Sigmoid colon (tissue), 7 donors: ENCODE results near the gene MAP2K3. TPM values are rescaled to one million over a fixed set of nuclear protein-coding genes. Genes with fewer than 3 reads are reported as not detected.

Experiments used
- polyA plus RNA-seq, 3 donors: library from polyadenylated mRNA; stranded (reverse); fragments of 200-250 nt; gene quantifications; one replicate each; pipeline ENCODE4 v1.2.3, GENCODE V29; 2013
- total RNA-seq, 4 donors: library from RNA; depleted of rRNA; stranded (reverse); fragments of >200 nt; gene quantifications; one replicate each; pipeline ENCODE4 v1.1.0, GENCODE V29; 2016
- donor health status: healthy with polysubstance abuse.
- donor health status: Bipolar disorder and iron deficiency.
- donor health status: healthy.

Gene MAP2K3
- total and polyA plus RNA-seq, 7 donors = 9.5 to 59.1 (median 23.3) TPM

Other genes with a start within 250 kb of the MAP2K3 start
- 10 to 100 TPM; 68.8 to 84.2 (median 83.4) TPM for gene USP22, start 241.7 kb upstream of the MAP2K3 start, total RNA-seq
- 10 to 100 TPM; 25.2 to 71.2 (median 30.1) TPM for gene USP22, start 241.7 kb upstream of the MAP2K3 start, polyA plus RNA-seq
- gene DHRS7B, start 157.7 kb upstream of the MAP2K3 start, total RNA-seq = 10 to 100 TPM; 19.7 to 31.9 (median 27.0) TPM
- gene DHRS7B, start 157.7 kb upstream of the MAP2K3 start, polyA plus RNA-seq = 10 to 100 TPM in 2 of 3 donors, 1 to 10 TPM in 1; 8.3 to 30.7 (median 14.4) TPM
- 10 to 100 TPM; 14.5 to 32.8 (median 22.4) TPM for gene TMEM11, start 70.5 kb upstream of the MAP2K3 start, total RNA-seq
- gene TMEM11, start 70.5 kb upstream of the MAP2K3 start, polyA plus RNA-seq = 10 to 100 TPM; 27.7 to 51.6 (median 40.2) TPM
- gene NATD1, start 31.3 kb upstream of the MAP2K3 start, total RNA-seq = 10 to 100 TPM in 2 of 4 donors, 1 to 10 TPM in 2; 6.8 to 13.8 (median 9.9) TPM
- gene NATD1, start 31.3 kb upstream of the MAP2K3 start, polyA plus RNA-seq = 1 to 10 TPM; 2.5 to 4.5 (median 3.6) TPM
- gene KCNJ12, start 91.6 kb downstream of the MAP2K3 start, total RNA-seq = 1 to 10 TPM in 3 of 4 donors, under 1 TPM in 1; 0.54 to 2.2 (median 1.4) TPM
- gene KCNJ12, start 91.6 kb downstream of the MAP2K3 start, polyA plus RNA-seq = under 1 TPM; 0.23 to 0.60 (median 0.60) TPM